Inflammatory macrophage treated with lipopolysaccharide for 1 hour (primary cell): ENCODE data around the gene ASB2.

ENCODE experiments used
- DNase-seq, 2 donors: peaks; one replicate each; pipeline ENCODE4 v3.0.0-alpha.2; 2020 to 2022

ASB2 gene

DNA sequence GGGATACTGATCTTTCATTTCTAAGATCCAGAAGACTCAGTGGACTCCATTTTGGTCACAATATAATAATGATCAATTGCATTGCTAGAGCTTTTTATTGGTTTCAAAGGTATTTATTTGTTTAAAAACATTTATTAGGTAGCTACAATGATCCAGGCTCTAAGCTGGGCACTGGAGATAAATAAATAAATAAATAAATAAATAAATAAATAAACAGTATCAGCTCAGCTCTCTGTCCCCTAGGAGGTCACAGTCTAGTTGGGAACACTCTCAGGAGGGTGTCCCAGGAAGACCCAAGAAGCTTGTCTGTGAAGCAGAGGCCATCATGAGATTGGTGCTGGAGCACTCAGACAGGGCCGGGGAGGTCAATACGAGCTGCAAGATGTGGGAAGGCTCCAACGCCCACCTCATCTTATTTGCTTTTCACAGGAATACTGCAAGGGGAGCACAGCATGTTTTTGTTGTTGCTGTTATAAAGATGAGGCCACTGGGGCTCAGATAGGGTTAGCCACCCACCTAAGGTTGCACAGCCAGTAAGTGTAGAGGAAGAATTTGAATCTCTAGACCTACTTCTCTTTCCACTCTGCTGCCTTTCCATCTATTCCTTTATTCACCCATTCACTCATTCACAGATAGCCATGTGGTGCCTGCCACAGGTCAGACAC, 15.5 kb downstream of the ASB2 start:
- no peak for DNase-seq

- no peak for DNase-seq
Observed at GRCh38 chr14:93960108-93960475, 16.3 kb downstream of the ASB2 start.

DNA sequence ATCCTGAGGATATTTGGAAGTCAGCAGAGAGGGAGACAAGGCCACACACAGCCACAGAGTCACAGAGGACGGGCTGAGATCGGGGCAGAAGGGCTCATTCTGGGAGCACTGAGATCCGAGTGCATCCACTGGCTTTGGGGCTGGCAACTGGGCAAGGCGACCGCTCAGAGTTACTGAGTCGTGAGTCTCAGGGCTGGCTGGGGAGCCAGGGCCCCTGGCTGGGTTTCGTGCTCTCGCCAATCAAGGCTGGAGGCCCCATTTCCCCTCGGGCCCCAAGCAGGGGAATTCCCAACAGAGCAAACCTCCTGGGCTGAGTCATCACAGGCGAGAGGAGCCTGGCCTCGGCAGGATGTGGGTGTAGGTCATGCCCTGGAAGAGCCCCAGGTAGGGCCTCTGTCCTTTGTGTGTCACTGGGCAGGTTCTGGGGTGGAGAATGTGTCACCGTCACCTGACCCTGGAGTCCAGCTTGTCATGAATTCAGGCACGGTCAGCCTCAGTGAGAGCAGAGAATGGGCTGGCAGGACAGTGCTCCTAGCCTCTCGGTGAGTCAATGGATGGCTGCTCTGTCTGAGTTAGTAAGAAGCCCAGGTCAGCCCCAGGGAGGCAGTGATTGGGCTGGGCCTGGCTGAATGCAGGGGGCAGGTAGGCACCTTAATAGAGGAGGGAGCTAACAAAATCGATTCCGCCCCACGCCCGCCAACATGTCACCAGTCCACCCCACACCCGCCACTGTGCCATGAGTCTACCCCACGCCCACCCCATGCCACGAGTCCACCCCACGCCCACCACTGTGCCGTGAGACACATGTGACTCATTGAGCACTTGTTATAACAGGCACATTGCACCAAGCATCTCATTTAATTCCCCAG, 16.9 kb downstream of the ASB2 start:
- peak; percentile 90 to 96 for DNase-seq

DNA sequence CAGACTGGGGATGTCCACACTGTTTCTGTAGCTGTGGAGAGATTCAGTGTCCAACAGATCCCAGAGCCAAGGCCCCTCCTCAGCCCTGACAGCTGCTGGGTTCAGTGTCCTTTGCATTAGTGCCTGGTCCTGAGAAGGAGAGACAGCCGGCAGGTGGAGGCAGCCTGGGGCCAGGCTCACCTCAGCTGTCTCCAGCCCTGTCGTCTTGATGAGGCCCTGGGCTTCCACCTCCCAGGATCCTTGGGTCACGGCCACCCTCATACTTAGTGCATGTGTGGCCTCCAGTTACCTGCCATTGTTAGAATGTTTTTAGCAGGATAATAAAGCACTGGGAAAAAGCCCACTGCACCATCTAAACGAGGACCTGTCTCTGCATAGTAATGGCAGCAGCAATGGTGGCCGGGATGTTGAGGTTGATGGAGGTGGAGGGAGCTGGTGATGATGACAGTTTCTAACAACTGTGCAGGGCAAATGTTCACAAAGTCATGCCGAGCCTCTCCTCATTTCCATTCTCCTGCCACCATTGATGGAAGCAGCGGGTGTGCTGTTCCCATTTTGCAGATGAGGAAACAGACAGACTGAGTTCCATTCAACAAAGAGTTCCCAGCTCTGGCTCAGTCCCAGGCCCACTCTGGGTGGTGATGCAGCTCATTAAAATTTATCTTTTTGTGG, 17.7 kb downstream of the ASB2 start:
- DNase-seq, result no peak

DNA sequence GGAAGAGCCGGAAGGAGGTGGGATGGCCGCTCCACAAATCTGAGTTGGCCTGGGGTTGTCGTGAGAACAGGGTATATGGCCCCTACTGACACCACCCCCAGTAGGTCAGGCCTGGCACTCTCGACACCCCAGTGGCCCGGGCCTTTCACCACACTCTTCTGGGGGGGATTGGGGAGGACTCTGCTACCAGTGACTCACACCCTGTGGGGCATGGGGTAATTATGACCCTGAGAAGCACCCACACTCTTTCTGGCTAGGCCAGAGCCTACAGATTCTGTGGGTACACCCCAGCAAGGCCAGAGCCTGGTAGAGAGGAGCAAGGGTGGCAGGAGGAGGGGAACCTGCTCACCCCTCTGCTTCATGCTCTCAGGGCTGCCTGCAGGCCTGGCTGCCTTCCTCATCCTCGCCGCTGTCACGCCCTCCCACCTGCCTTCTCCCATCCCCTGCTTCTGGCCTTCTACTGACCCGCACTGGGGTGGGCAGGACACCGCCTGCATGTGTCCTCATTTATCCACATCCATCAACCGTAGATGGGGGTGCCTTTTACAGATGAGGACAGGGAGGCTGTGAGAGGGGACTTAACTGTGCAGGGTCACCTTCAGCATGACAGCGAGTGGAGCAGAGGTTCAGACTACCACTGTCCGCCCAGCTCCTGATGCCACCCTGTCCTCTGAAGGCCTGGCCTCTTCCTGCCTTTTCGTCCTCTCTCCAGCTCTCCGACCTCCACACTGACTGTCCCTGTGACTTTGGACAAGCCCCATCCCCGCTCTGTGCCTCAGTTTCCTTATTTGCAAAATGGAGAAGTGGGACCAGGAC, 18.4 kb downstream of the ASB2 start:
- peak in 1 of 2 donors; percentile 68 for DNase-seq

GRCh38 chr14:93957333-93957710, 19.0 kb downstream of the ASB2 start:
- no peak for DNase-seq

GRCh38 chr14:93956514-93957332, 19.6 kb downstream of the ASB2 start:
- DNase-seq, result no peak

- DNase-seq, result peak in 1 of 2 donors; percentile 61
Observed at GRCh38 chr14:93955850-93956481, 20.4 kb downstream of the ASB2 start.

- DNase-seq, result peak; percentile 79 to 93
Observed at GRCh38 chr14:93954900-93955849, 21.2 kb downstream of the ASB2 start.

- no peak for DNase-seq
Observed at GRCh38 chr14:93954516-93954830, 21.9 kb downstream of the ASB2 start.

GRCh38 chr14:93953739-93954515, 22.4 kb downstream of the ASB2 start:
- DNase-seq, result no peak

DNA sequence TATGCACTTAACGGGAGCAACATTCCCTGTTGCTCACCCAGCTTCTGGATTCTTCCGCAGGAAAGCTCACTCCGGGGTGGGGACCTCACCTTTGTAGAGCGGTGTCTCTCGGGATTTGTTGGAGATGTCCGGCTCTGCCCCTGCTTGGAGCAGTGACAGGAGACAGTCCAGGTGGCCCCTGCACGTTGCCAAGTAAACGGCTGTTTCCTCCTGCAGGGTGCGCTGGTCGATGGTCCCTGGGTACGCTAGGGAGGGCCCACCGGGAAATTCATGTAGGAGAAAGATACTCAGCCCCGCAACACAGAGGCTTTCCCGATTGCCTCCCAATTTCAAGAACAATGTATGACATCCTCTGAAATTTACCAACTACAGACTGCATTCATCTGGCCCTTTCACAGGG, 23.1 kb downstream of the ASB2 start:
- DNase-seq, result no peak

- DNase-seq, result no peak
Observed at GRCh38 chr14:93952829-93953228, 23.5 kb downstream of the ASB2 start.

DNA sequence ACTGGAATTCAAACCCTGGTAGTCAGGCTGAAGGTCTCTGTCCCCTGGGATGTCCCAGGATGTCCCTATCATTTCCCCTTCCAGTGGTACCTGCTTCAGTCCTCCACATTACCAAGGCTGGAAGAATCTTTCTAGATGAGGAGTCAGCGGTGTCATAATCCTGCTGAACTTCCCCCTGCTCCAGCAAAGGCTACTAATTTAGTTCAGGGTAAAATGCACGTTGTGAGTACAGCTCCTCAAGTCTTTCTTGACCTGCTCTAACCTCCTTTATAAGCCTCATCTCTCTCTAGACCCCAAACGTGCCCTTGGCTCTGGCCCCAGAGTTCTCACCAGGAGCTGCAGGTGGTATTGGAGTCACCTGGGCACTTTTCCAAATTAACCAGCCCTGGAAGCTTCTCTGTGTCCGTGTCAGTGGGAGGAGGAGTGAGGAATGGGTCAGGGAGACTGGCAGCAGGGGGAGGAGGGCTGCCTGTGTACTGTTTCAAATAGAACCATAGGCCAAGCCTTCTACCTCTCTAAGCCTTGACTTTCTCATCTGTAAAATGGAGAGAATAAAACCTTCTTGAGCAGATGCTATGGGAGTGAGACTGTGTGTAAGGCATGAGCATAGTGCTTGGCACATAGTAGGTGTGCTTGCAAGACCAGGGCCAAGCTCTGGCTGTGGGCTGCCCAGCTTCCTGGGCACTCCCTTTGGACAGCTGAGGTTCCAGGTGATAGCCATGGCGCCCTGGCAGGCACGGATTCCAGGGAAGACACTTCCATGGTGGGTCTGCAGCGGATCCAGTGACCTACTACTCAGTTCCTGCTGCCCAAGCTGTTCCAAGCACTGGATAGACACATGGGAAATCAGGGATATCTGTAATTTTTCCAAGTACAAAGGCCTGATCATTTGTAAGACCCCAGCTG, 24.5 kb downstream of the ASB2 start:
- no peak for DNase-seq

- DNase-seq, result no peak
Observed at GRCh38 chr14:93950948-93951634, 25.3 kb downstream of the ASB2 start.

GRCh38 chr14:93949511-93950075, 26.8 kb downstream of the ASB2 start:
- DNase-seq, result no peak

- no peak for DNase-seq
Observed at GRCh38 chr14:93947282-93947681, 29.1 kb downstream of the ASB2 start.
